GM10847 (cell line): Measurements from ENCODE around the gene NUDT5.

ENCODE experiments used
- POLR2A ChIP-seq: IDR thresholded peaks from 2 replicates; pipeline ENCODE4 v1.6.1; 2011; ENCODE audit not compliant: insufficient read length; ENCODE audit errors: extremely low read depth

Gene NUDT5

GRCh38 chr10:12213621-12214020, 17.9 kb upstream of the NUDT5 start:
- no peak for TF ChIP-seq POLR2A

GRCh38 chr10:12212454-12212853, 16.8 kb upstream of the NUDT5 start:
- no peak for TF ChIP-seq POLR2A

- TF ChIP-seq POLR2A: no peak
Observed at GRCh38 chr10:12208460-12208859, 12.8 kb upstream of the NUDT5 start.

- TF ChIP-seq POLR2A: no peak
Observed at GRCh38 chr10:12207114-12207513, 11.4 kb upstream of the NUDT5 start.

- TF ChIP-seq POLR2A: no peak
Observed at GRCh38 chr10:12205082-12205481, 9.4 kb upstream of the NUDT5 start.

- TF ChIP-seq POLR2A: no peak
Observed at GRCh38 chr10:12202226-12202625, 6.5 kb upstream of the NUDT5 start.

GRCh38 chr10:12201543-12201942, 5.9 kb upstream of the NUDT5 start:
- no peak for TF ChIP-seq POLR2A

GRCh38 chr10:12200850-12201249, 5.2 kb upstream of the NUDT5 start:
- TF ChIP-seq POLR2A: no peak

GRCh38 chr10:12198156-12198555, 2.5 kb upstream of the NUDT5 start:
- TF ChIP-seq POLR2A: no peak

GRCh38 chr10:12196531-12197211, 980 bp upstream of the NUDT5 start:
- no peak for TF ChIP-seq POLR2A

GRCh38 chr10:12195281-12195602, 449 bp downstream of the NUDT5 start:
- TF ChIP-seq POLR2A: no peak

GRCh38 chr10:12194752-12195271, 879 bp downstream of the NUDT5 start:
- no peak for TF ChIP-seq POLR2A

GRCh38 chr10:12193193-12193592, 2.5 kb downstream of the NUDT5 start:
- no peak for TF ChIP-seq POLR2A

- TF ChIP-seq POLR2A: no peak
Observed at GRCh38 chr10:12191715-12192114, 4.0 kb downstream of the NUDT5 start.

- no peak for TF ChIP-seq POLR2A
Observed at GRCh38 chr10:12189426-12189825, 6.3 kb downstream of the NUDT5 start.

GRCh38 chr10:12188656-12189055, 7.0 kb downstream of the NUDT5 start:
- no peak for TF ChIP-seq POLR2A

GRCh38 chr10:12187321-12187905, 8.3 kb downstream of the NUDT5 start:
- no peak for TF ChIP-seq POLR2A
